GM21515 (cell line): ENCODE results near the gene METTL24.

ENCODE experiments used
- ATAC-seq: cut with Tn5 transposase; IDR thresholded peaks from one replicate; pipeline ENCODE4 v1.9.1; 2021; ENCODE audit not compliant: unreplicated experiment

The METTL24 gene

DNA sequence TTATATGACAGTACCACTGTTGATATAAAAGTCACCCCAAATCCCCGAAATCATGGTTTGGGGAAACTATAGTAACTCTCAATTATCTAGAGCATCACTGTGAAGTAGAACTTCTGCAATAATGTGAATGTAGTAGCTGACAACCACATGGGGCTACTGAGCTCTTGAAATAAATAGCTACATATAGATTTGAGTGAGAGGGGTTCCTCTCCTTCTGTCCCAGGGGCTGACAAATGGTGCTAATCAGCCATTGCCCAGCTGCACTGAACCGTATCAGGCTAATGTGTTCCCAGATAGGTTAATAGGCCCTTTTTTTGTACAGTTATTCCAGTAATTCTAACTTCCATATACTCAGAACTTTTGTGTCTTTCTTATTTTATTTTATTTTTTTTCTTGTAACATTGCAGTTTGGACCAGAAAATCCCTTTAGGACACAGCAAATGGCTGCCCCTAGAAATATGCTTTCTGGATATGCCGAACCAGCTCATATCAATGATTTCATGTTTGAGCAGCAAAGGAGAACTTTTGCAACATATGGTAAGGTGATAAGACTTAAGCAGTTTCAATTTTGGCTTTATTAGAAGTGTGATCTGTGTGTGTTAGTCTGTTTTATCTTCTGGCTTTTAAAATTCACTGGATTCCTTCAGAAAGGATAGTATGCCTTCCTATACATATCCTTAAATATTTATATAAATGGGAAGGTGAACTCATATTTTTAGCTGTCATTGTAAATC is 156.8 kb downstream of the METTL24 start:
- ATAC-seq, result no peak

DNA sequence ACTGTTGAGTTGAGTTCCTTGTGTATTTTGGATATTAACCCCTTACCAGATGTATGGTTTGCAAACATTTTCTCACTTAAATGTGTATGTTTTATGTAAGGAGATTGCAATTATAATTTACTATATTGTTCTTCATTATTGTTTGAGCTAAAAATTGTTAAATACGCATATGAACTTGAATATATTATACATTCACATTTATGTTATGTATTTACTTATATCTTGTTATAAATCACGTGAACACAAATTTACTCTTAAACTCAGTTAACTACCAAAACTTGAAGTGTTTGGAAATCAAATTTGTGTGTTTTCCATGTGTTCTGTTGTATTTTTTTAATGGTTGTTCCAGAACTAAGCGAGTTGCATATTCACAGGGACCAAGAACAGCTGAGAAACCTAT is 159.6 kb downstream of the METTL24 start:
- ATAC-seq, result no peak

DNA sequence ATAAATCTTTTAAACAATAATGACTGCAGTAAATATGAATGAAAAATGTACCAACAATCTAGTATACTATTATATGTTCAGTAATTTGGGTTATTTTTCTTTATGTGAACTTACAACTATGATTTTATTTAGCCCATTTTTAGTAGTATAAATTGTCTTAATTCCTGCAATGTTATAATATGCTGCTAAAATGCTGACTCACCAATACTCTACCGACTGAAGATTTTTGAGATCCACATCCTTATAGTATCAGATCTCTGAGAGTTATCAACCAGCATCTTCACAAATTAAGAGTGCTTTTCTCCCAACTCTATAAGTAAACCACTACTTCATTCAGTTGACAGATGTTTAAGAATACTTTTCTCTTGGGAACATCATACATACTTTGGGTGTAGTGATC is 161.3 kb downstream of the METTL24 start:
- ATAC-seq, result no peak

DNA sequence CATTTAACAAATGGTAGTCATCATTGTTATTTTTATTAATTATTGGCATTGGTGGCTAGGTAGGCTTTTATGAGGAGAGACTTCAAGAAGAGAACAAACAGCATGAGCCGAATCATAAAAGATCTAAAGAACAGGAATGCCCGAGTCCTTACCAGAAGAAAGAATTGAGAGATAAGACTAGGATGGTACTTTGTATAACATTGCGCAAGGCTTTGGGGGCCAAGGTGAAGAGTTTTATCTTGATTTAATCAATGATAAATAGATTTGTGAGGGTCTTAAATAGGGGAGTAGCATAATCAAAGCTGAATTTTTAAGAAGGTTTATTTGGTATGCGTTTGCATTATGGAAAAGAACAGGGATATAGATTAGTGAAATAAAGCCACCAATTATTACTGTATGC is 162.5 kb downstream of the METTL24 start:
- no peak for ATAC-seq
